NOMO-1 (cell line): Measurements from ENCODE around the gene SOCS3.

ENCODE experiments used
- DNase-seq, 2 experiments: peaks; one replicate each; lab custom pipeline; 2025; ENCODE audit not compliant: unreplicated experiment in 2 of 2; lab: John Stamatoyannopoulos, UW

Gene SOCS3

GRCh38 chr17:78359997-78360370 is at the start of gene SOCS3:
Gene SOCS3, minus strand, starts transcription at chr17:78360077. Its CDS starts 982 bp downstream, at chr17:78359095.
- peak; percentile 93 to 97 for DNase-seq

GRCh38 chr17:78409191-78409928 is 49.5 kb upstream of the SOCS3 start:
- DNase-seq, result no peak

GRCh38 chr17:78408476-78409050 is 48.7 kb upstream of the SOCS3 start:
- no peak for DNase-seq

GRCh38 chr17:78407387-78408000 is 47.6 kb upstream of the SOCS3 start:
- no peak for DNase-seq

GRCh38 chr17:78406920-78407319 is 47.0 kb upstream of the SOCS3 start:
- DNase-seq, result no peak

- no peak for DNase-seq
These were observed 46.5 kb upstream of the SOCS3 start for GRCh38 chr17:78406396-78406795.

- no peak for DNase-seq
These were observed 43.9 kb upstream of the SOCS3 start for GRCh38 chr17:78403822-78404221.

- DNase-seq, result no peak
These were observed 42.0 kb upstream of the SOCS3 start for GRCh38 chr17:78401891-78402290.

- no peak for DNase-seq
These were observed 41.4 kb upstream of the SOCS3 start for GRCh38 chr17:78401246-78401645.

GRCh38 chr17:78400581-78401240 is 40.8 kb upstream of the SOCS3 start:
- DNase-seq, result no peak

GRCh38 chr17:78399693-78400144 is 39.8 kb upstream of the SOCS3 start:
- no peak for DNase-seq

GRCh38 chr17:78399028-78399692 is 39.3 kb upstream of the SOCS3 start:
- no peak for DNase-seq

GRCh38 chr17:78398390-78398789 is 38.5 kb upstream of the SOCS3 start:
- no peak for DNase-seq

- DNase-seq, result no peak
These were observed 37.8 kb upstream of the SOCS3 start for GRCh38 chr17:78397681-78398101.

GRCh38 chr17:78396441-78397337 is 36.8 kb upstream of the SOCS3 start:
- DNase-seq, result no peak

- no peak for DNase-seq
These were observed 35.3 kb upstream of the SOCS3 start for GRCh38 chr17:78395155-78395554.

GRCh38 chr17:78394209-78394608 is 34.3 kb upstream of the SOCS3 start:
- no peak for DNase-seq

GRCh38 chr17:78393575-78393974 is 33.7 kb upstream of the SOCS3 start:
- no peak for DNase-seq

GRCh38 chr17:78392295-78392694 is 32.4 kb upstream of the SOCS3 start:
- no peak for DNase-seq

- no peak for DNase-seq
These were observed 32.0 kb upstream of the SOCS3 start for GRCh38 chr17:78391843-78392242.
